ENCODE measurements around the gene MCRIP2.
A peak's percentile ranks its signal among the peaks of the same experiment; 100 is the strongest.
"Not testable (repeated sequence)": the region's sequence is repeated elsewhere in the genome, so short reads cannot be mapped to it uniquely, and the experiment has no call there.

Gene MCRIP2

GRCh38 chr16:641326-642188, at the start of gene MCRIP2:
MCRIP2 (plus strand) TSS chr16:641828; CDS start chr16:641992, 164 bp downstream.
- DNase-seq (ENCODE audit: low read depth), result peak; percentile 37

- DNase-seq (ENCODE audit: low read depth), result no peak
These were observed 49.6 kb upstream of the MCRIP2 start for GRCh38 chr16:591892-592517.

- no peak for DNase-seq (ENCODE audit: low read depth)
These were observed 48.9 kb upstream of the MCRIP2 start for GRCh38 chr16:592518-593306.

GRCh38 chr16:593406-593805, 48.2 kb upstream of the MCRIP2 start:
- no peak for DNase-seq (ENCODE audit: low read depth)

GRCh38 chr16:593807-594206, 47.8 kb upstream of the MCRIP2 start:
- DNase-seq (ENCODE audit: low read depth), result no peak

GRCh38 chr16:595094-595528, 46.5 kb upstream of the MCRIP2 start:
- no peak for DNase-seq (ENCODE audit: low read depth)

- no peak for DNase-seq (ENCODE audit: low read depth)
These were observed 45.5 kb upstream of the MCRIP2 start for GRCh38 chr16:595942-596735.

GRCh38 chr16:596736-597060, 44.9 kb upstream of the MCRIP2 start:
- no peak for DNase-seq (ENCODE audit: low read depth)

GRCh38 chr16:597655-598054, 44.0 kb upstream of the MCRIP2 start:
- DNase-seq (ENCODE audit: low read depth), result not testable (repeated sequence)

- DNase-seq (ENCODE audit: low read depth), result no peak
These were observed 42.5 kb upstream of the MCRIP2 start for GRCh38 chr16:598823-599739.

GRCh38 chr16:600781-601180, 40.8 kb upstream of the MCRIP2 start:
- no peak for DNase-seq (ENCODE audit: low read depth)

GRCh38 chr16:603933-604332, 37.7 kb upstream of the MCRIP2 start:
- DNase-seq (ENCODE audit: low read depth), result no peak

- DNase-seq (ENCODE audit: low read depth), result no peak
These were observed 34.8 kb upstream of the MCRIP2 start for GRCh38 chr16:606656-607307.

GRCh38 chr16:608019-608418, 33.6 kb upstream of the MCRIP2 start:
- DNase-seq (ENCODE audit: low read depth), result no peak

- no peak for DNase-seq (ENCODE audit: low read depth)
These were observed 32.3 kb upstream of the MCRIP2 start for GRCh38 chr16:609316-609715.

GRCh38 chr16:609984-610383, 31.6 kb upstream of the MCRIP2 start:
- DNase-seq (ENCODE audit: low read depth), result no peak

GRCh38 chr16:610513-611381, 30.9 kb upstream of the MCRIP2 start:
- DNase-seq (ENCODE audit: low read depth), result no peak

- DNase-seq (ENCODE audit: low read depth), result no peak
These were observed 26.5 kb upstream of the MCRIP2 start for GRCh38 chr16:615122-615521.
